Kidney (tissue), 14 donors: ENCODE data around the gene KRT9. TPM values are rescaled to one million over a fixed set of nuclear protein-coding genes. Genes with fewer than 3 reads are reported as not detected.

ENCODE experiments used
- DNase-seq, 5 donors: peaks; one replicate each; pipeline ENCODE4 v3.0.0-alpha.2; 2013 to 2020
- FAIRE-seq: peaks from 2 replicates; lab custom pipeline; 2012; peaks lifted over from hg19 to GRCh38; lab: Jason Lieb, UNC
- H3K27ac ChIP-seq, 2 donors: one replicate each; pipeline ENCODE4 v1.7.0; 2013; ENCODE audit warnings: low read depth in 2 of 2, low read length in 2 of 2, inconsistent platforms in 1 of 2
- H3K27me3 ChIP-seq: one replicate; pipeline ENCODE4 v1.7.1; 2013; ENCODE audit warnings: low read length, inconsistent platforms; ENCODE audit not compliant: control insufficient read depth, insufficient read depth
- H3K36me3 ChIP-seq, 3 donors: one replicate each; pipeline versions ENCODE4 v1.7.0 to v1.7.1; 2013; ENCODE audit warnings: low read length in 3 of 3, control low read depth in 1 of 3, inconsistent platforms in 1 of 3; ENCODE audit not compliant: insufficient read depth in 3 of 3, control insufficient read depth in 2 of 3
- H3K4me1 ChIP-seq, 3 donors: one replicate each; pipeline versions ENCODE4 v1.7.0 to v1.7.1; 2013; ENCODE audit warnings: low read length in 3 of 3, inconsistent platforms in 1 of 3, low read depth in 1 of 3; ENCODE audit not compliant: control insufficient read depth in 2 of 3, insufficient read depth in 2 of 3
- H3K4me3 ChIP-seq, 3 donors: one replicate each; pipeline versions ENCODE4 v1.7.0 to v1.8.1; 2013; ENCODE audit warnings: low read length in 3 of 3, control low read depth in 1 of 3, inconsistent platforms in 1 of 3
- H3K9ac ChIP-seq, 3 donors: one replicate each; pipeline versions ENCODE4 v1.7.0 to v1.7.1; 2013; ENCODE audit warnings: low read length in 3 of 3, control low read depth in 1 of 3, inconsistent platforms in 1 of 3
- H3K9me3 ChIP-seq, 3 donors: one replicate each; pipeline versions ENCODE4 v1.7.0 to v1.7.1; 2013; ENCODE audit warnings: low read length in 3 of 3, control low read depth in 1 of 3, inconsistent platforms in 1 of 3; ENCODE audit not compliant: control insufficient read depth in 2 of 3, insufficient read depth in 1 of 3
- intact Hi-C: fragments of 100-400 bp; cut with DNase I; formaldehyde crosslinking; loops from one replicate; pipeline ENCODE4 v1.11.1; 2022
- polyA plus RNA-seq: library from polyadenylated mRNA; stranded (reverse); fragments of 350-450 nt; fragmentation: Illumina TruSeq; extraction: RNeasy Lipid Tissue Mini Kit (QIAGEN cat#74804); gene quantifications from one replicate; pipeline ENCODE4 v1.2.3, GENCODE V29; 2014; ENCODE audit warnings: low read depth, low replicate concordance; ENCODE audit not compliant: insufficient read depth
- total RNA-seq: library from RNA; stranded (reverse); fragmentation: NEBNext Ultra II Directional; extraction: Animal tissue kit (Norgen Biotek cat#: 25700); gene quantifications from one replicate; pipeline ENCODE4 v1.2.1, GENCODE V29; 2021
- TF ChIP-seq, protein P1 (sequence below): IDR thresholded peaks from 3 replicates; pipeline ENCODE4 v1.5.1; 2012; ENCODE audit warnings: mild to moderate bottlenecking, moderate library complexity, borderline replicate concordance; ENCODE audit not compliant: insufficient read depth; ENCODE audit errors: extremely low read depth
- donor health status: control.
- donor health status: control.
- donor health status: control.
- donor health status: control.
- donor health status: control.
- donor health status: DM: yes; HTN: yes; CAD: no.
- donor health status: Normal renal cell carcinoma (clear cell type).

Gene KRT9
- total and polyA plus RNA-seq, 2 donors from 2014 or later: not detected

DNA sequence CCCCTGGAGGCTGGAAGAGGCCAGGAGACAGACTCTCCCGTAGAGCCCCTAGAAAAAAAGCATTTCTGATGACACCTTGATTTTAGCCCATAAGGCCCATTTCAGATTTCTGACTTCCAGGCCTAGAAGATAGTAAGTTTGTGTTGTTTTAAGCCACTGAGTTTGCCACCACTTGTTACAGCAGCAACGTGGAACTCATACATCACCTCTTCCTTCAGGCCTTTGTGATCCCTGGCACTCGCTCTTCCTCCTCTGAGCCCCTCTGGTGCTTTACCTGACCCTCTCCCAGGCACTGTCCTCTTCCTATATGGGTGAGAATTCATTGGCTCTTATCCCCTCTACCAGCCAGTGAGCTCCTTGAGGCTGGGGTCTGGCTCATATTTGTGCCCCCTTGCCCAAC lies 25.0 kb downstream of the KRT9 start:
- H3K36me3 ChIP-seq: no peaks in the 10 kb centered on the region
- peaks cover 0 to 12% (median 12%) of the 10 kb centered on the region in 3 donors for H3K4me1 ChIP-seq
- peaks cover 0 to 5% (median 0%) of the 10 kb centered on the region in 3 donors for H3K9me3 ChIP-seq
- H3K4me3 ChIP-seq: no peak overlapping the region
- no peak overlapping the region for H3K27ac ChIP-seq
- TF ChIP-seq, protein P1, sequence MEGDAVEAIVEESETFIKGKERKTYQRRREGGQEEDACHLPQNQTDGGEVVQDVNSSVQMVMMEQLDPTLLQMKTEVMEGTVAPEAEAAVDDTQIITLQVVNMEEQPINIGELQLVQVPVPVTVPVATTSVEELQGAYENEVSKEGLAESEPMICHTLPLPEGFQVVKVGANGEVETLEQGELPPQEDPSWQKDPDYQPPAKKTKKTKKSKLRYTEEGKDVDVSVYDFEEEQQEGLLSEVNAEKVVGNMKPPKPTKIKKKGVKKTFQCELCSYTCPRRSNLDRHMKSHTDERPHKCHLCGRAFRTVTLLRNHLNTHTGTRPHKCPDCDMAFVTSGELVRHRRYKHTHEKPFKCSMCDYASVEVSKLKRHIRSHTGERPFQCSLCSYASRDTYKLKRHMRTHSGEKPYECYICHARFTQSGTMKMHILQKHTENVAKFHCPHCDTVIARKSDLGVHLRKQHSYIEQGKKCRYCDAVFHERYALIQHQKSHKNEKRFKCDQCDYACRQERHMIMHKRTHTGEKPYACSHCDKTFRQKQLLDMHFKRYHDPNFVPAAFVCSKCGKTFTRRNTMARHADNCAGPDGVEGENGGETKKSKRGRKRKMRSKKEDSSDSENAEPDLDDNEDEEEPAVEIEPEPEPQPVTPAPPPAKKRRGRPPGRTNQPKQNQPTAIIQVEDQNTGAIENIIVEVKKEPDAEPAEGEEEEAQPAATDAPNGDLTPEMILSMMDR: no peak
- no peak overlapping the region for H3K9ac ChIP-seq
- H3K27me3 ChIP-seq: no peaks in the 10 kb centered on the region
- intact Hi-C loops: no loop called here
- DNase-seq (no peak), FAIRE-seq (no peak)

DNA sequence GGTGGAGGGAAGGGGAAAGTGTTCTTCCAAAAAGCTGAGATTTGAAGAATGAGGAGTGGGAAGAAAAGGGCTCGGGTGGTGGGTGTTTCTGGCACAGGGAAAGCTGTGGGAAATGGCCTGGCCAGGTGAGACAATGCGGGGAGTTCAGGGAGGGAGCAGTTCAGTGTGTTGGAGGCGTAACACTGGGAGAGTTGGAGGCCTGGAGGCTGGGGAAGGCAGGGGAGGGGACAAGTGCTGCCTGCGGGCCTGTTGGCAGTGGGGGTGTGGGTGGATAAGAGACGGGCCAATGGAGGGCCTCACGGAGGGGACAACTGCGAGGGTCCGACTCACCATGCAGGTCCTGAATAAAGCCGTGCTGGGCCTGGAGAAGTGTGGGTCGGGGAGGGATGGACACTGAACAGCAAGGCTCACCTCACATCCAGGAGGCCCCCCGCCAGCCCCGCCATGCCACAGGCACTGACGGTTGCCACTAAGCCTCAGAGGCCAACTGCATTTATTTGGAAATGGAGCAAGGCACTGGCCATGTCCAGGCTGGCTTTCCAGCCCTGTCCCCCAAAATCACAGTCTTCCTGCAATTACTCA lies 25.9 kb downstream of the KRT9 start:
- DNase-seq (no peak), FAIRE-seq (no peak)
- Histone ChIP-seq H3K9me3 (peaks cover 0 to 5% (median 0%) of the 10 kb centered on the region in 3 donors), H3K27ac (no peak overlapping the region), H3K27me3 (no peaks in the 10 kb centered on the region), H3K9ac (no peak overlapping the region), H3K36me3 (no peaks in the 10 kb centered on the region), H3K4me3 (no peak overlapping the region), H3K4me1 (peaks cover 0 to 12% (median 12%) of the 10 kb centered on the region in 3 donors)
- intact Hi-C loops: no loop called here
- TF ChIP-seq, protein P1: no peak

DNA sequence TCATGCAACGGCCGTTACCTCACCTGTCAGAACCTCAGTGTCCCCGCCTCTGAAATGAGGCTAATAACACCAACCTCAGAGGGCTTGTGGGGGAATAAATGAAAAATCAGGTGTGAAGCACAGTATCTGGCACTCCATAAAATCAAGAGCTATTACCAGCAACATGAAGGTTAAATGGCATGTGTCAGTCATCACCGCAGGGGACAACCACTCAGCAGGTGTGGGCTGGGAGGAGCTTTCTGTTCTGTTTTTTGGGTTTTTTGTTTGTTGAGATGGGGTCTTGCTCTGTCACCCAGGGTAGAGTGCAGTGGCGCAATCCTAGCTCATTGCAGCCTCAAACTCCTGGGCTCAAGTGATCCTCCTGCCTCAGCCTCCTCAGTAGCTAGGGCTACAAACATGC lies 26.9 kb downstream of the KRT9 start:
- H3K27ac ChIP-seq: peak overlapping the region in 1 of 2 donors; percentile 60

More for the DNA sequence above, 26.9 kb downstream of the KRT9 start:
- no peak for FAIRE-seq
- Histone ChIP-seq H3K36me3 (no peaks in the 10 kb centered on the region), H3K4me3 (no peak overlapping the region), H3K9ac (no peak overlapping the region), H3K9me3 (peaks cover 0 to 5% (median 0%) of the 10 kb centered on the region in 3 donors), H3K4me1 (peaks cover 0 to 12% (median 12%) of the 10 kb centered on the region in 3 donors), H3K27me3 (no peaks in the 10 kb centered on the region)
- intact Hi-C loops: no loop called here
- DNase-seq: no peak
- TF ChIP-seq, protein P1: no peak
